Loucy (cell line): ENCODE results near the gene SEC14L1.
"Not testable (repeated sequence)": the region's sequence is repeated elsewhere in the genome, so short reads cannot be mapped to it uniquely, and the experiment has no call there.

Source experiments
- H2AFZ ChIP-seq: fragments of 200-600 bp; sonication (generic); 2 replicates; pipeline ENCODE4 v1.6.0; 2016; ENCODE audit warnings: antibody characterized with exemption, mild to moderate bottlenecking, low read length, moderate library complexity
- H3F3A ChIP-seq: fragments of 200-600 bp; 2 replicates; pipeline ENCODE4 v1.6.0; 2016; ENCODE audit warnings: antibody characterized with exemption, low read depth, mild to moderate bottlenecking
- H3K27me3 ChIP-seq: fragments of 200-600 bp; sonication (generic); 2 replicates; pipeline ENCODE4 v1.6.1; 2014; ENCODE audit warnings: low read length, mild to moderate bottlenecking; ENCODE audit not compliant: insufficient read depth, poor library complexity, severe bottlenecking
- H3K36me3 ChIP-seq: fragments of 200-600 bp; sonication (generic); 2 replicates; pipeline ENCODE4 v1.6.1; 2016; ENCODE audit warnings: low read length; ENCODE audit not compliant: insufficient read depth
- H3K4me1 ChIP-seq: fragments of 200-600 bp; sonication (generic); 2 replicates; pipeline ENCODE4 v1.5.1; 2014; ENCODE audit warnings: low read length, mild to moderate bottlenecking; ENCODE audit not compliant: insufficient read depth, poor library complexity, severe bottlenecking
- H3K4me2 ChIP-seq: fragments of 200-600 bp; sonication (generic); 2 replicates; pipeline ENCODE4 v1.6.0; 2014; ENCODE audit warnings: antibody characterized with exemption, low read length, low read depth, mild to moderate bottlenecking; ENCODE audit not compliant: poor library complexity, severe bottlenecking
- H3K4me3 ChIP-seq: fragments of 200-600 bp; sonication (generic); 2 replicates; pipeline ENCODE4 v1.5.1; 2014; ENCODE audit warnings: low read length, mild to moderate bottlenecking, mixed read lengths; ENCODE audit not compliant: poor library complexity, severe bottlenecking
- H3K79me2 ChIP-seq: fragments of 200-600 bp; sonication (generic); 2 replicates; pipeline ENCODE4 v1.6.1; 2014; ENCODE audit warnings: low read length; ENCODE audit not compliant: insufficient read depth
- H3K9ac ChIP-seq: fragments of 200-600 bp; sonication (generic); 2 replicates; pipeline ENCODE4 v1.6.0; 2014; ENCODE audit warnings: mild to moderate bottlenecking, low read depth, low read length, moderate library complexity; ENCODE audit not compliant: poor library complexity, severe bottlenecking
- H3K9me2 ChIP-seq: fragments of 200-600 bp; sonication (generic); replicated peaks from 2 replicates; pipeline ENCODE4 v1.6.1; 2016; ENCODE audit warnings: low read depth, low read length, mixed read lengths
- H3K9me3 ChIP-seq: fragments of 200-600 bp; sonication (generic); 2 replicates; pipeline ENCODE4 v1.6.1; 2014; ENCODE audit warnings: mild to moderate bottlenecking, antibody characterized with exemption, low read length, low read depth; ENCODE audit not compliant: insufficient read depth
- H4K20me1 ChIP-seq: fragments of 200-600 bp; sonication (generic); 2 replicates; pipeline ENCODE4 v1.6.0; 2014; ENCODE audit warnings: antibody characterized with exemption, low read length, mild to moderate bottlenecking; ENCODE audit not compliant: insufficient read depth, poor library complexity, severe bottlenecking
- EZH2phosphoT487 ChIP-seq: fragments of 200-600 bp; IDR thresholded peaks from 2 replicates; pipeline ENCODE4 v1.6.1; 2018; ENCODE audit warnings: antibody characterized with exemption, mild to moderate bottlenecking, moderate library complexity, borderline replicate concordance
- TF ChIP-seq, protein P1 (sequence below): fragments of 200-600 bp; sonication (generic); conservative IDR thresholded peaks from 2 replicates; pipeline ENCODE4 v1.5.1; 2014; ENCODE audit warnings: mild to moderate bottlenecking, antibody characterized with exemption, low read length

The SEC14L1 gene

DNA sequence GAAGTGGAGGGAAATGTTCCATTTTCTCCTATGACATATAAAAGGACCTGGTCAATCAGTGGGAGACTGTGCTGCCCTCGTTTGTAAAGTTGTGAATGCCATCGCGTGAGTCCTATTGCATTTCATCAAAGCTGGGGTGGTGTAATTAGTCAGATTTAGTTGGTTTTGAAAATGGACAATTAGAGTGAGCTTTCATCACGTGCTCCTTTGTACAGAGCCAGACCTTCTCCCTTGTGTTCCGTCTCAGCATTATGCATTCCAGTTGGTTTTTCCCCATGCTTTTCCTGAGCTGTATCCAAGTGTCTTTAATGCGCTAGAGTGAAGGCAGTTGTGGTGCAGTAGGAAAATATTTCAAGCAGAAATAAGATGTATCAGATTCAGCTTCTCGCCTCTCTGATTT is 10.4 kb downstream of the SEC14L1 start:
- no peaks in the 10 kb centered on the region for H4K20me1 ChIP-seq
- no peaks in the 10 kb centered on the region for H3K27me3 ChIP-seq
- no peak overlapping the region for H2AFZ ChIP-seq
- H3F3A ChIP-seq = no peaks in the 10 kb centered on the region
- H3K4me1 ChIP-seq = peaks cover 7% of the 10 kb centered on the region
- H3K79me2 ChIP-seq = peaks cover 55% of the 10 kb centered on the region
- TF ChIP-seq EZH2phosphoT487 = no peak
- TF ChIP-seq, protein P1, sequence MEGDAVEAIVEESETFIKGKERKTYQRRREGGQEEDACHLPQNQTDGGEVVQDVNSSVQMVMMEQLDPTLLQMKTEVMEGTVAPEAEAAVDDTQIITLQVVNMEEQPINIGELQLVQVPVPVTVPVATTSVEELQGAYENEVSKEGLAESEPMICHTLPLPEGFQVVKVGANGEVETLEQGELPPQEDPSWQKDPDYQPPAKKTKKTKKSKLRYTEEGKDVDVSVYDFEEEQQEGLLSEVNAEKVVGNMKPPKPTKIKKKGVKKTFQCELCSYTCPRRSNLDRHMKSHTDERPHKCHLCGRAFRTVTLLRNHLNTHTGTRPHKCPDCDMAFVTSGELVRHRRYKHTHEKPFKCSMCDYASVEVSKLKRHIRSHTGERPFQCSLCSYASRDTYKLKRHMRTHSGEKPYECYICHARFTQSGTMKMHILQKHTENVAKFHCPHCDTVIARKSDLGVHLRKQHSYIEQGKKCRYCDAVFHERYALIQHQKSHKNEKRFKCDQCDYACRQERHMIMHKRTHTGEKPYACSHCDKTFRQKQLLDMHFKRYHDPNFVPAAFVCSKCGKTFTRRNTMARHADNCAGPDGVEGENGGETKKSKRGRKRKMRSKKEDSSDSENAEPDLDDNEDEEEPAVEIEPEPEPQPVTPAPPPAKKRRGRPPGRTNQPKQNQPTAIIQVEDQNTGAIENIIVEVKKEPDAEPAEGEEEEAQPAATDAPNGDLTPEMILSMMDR = no peak
- H3K4me2 ChIP-seq = no peak overlapping the region
- H3K4me3 ChIP-seq = no peak overlapping the region
- H3K9me3 ChIP-seq = no peaks in the 10 kb centered on the region
- no peak overlapping the region for H3K9ac ChIP-seq
- peaks cover 19% of the 10 kb centered on the region; the same call in 1 of the 2 replicates for H3K36me3 ChIP-seq
- H3K9me2 ChIP-seq = no peaks in the 10 kb centered on the region

DNA sequence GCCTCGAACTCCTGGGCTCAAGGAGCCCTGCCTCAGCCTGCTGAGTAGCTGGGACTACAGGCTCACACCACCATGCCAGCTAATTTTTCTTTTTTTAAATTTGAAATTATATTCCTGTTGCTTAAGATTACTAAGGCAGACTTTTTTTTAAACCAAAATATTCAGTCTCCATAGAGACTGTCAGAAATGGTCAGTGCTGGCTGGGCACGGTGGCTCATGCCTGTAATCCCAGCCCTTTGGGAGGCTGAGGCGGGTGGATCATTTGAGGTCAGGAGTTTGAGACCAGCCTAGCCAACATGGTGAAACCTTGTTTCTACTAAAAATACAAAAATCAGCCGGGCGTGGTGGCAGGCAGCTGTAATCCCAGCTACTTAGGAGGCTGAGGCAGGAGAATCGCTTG is 11.3 kb downstream of the SEC14L1 start:
- not testable (repeated sequence) for H3F3A ChIP-seq, H3K9ac ChIP-seq, H3K9me3 ChIP-seq, H3K4me1 ChIP-seq, H3K4me2 ChIP-seq, H3K4me3 ChIP-seq, H2AFZ ChIP-seq, H4K20me1 ChIP-seq, H3K9me2 ChIP-seq, H3K27me3 ChIP-seq
- Histone ChIP-seq H3K79me2 (peaks cover 49% of the 10 kb centered on the region), H3K36me3 (peaks cover 15% of the 10 kb centered on the region; the same call in 1 of the 2 replicates)

GRCh38 chr17:77153472-77153871 is 12.7 kb downstream of the SEC14L1 start:
- H3K36me3 ChIP-seq = peaks cover 6% of the 10 kb centered on the region; the same call in 1 of the 2 replicates
- H3K9me3 ChIP-seq = no peaks in the 10 kb centered on the region
- peaks cover 53% of the 10 kb centered on the region for H3K79me2 ChIP-seq
- no peak for TF ChIP-seq EZH2phosphoT487
- TF ChIP-seq, protein P1 = no peak
- peaks cover 6% of the 10 kb centered on the region for H3K4me1 ChIP-seq
- no peaks in the 10 kb centered on the region for H4K20me1 ChIP-seq
- no peak overlapping the region for H2AFZ ChIP-seq
- no peaks in the 10 kb centered on the region for H3K9me2 ChIP-seq
- H3F3A ChIP-seq = no peaks in the 10 kb centered on the region
- H3K27me3 ChIP-seq = no peaks in the 10 kb centered on the region
- H3K4me3 ChIP-seq = no peak overlapping the region
- H3K9ac ChIP-seq = no peak overlapping the region
- no peak overlapping the region for H3K4me2 ChIP-seq

GRCh38 chr17:77153999-77154586 is 13.3 kb downstream of the SEC14L1 start:
- no peak overlapping the region for H3K9ac ChIP-seq
- H4K20me1 ChIP-seq = no peaks in the 10 kb centered on the region
- peaks cover 54% of the 10 kb centered on the region for H3K79me2 ChIP-seq
- no peak overlapping the region for H3K4me3 ChIP-seq
- peaks cover 6% of the 10 kb centered on the region for H3K4me1 ChIP-seq
- no peaks in the 10 kb centered on the region for H3K9me2 ChIP-seq
- no peak overlapping the region for H2AFZ ChIP-seq
- no peaks in the 10 kb centered on the region for H3K27me3 ChIP-seq
- TF ChIP-seq EZH2phosphoT487 = no peak
- TF ChIP-seq, protein P1 = no peak
- H3K36me3 ChIP-seq = peaks cover 3% of the 10 kb centered on the region; the same call in 1 of the 2 replicates
- H3K9me3 ChIP-seq = no peaks in the 10 kb centered on the region
- no peaks in the 10 kb centered on the region for H3F3A ChIP-seq
- no peak overlapping the region for H3K4me2 ChIP-seq
